Ishikawa (cell line): ENCODE results near the gene LEMD2.

ENCODE experiments used
- CREB1 ChIP-seq: IDR thresholded peaks from 2 replicates; pipeline ENCODE4 v1.6.1; 2012; ENCODE audit warnings: low read depth
- EGR1 ChIP-seq: IDR thresholded peaks from 2 replicates; pipeline ENCODE4 v1.6.1; 2012
- EP300 ChIP-seq: IDR thresholded peaks from 2 replicates; pipeline ENCODE4 v1.6.1; 2012; ENCODE audit warnings: borderline replicate concordance
- FOXM1 ChIP-seq: IDR thresholded peaks from 2 replicates; pipeline ENCODE4 v1.6.1; 2012; ENCODE audit warnings: low read depth, borderline replicate concordance
- NFIC ChIP-seq: IDR thresholded peaks from 2 replicates; pipeline ENCODE4 v1.6.1; 2012
- RAD21 ChIP-seq: IDR thresholded peaks from 2 replicates; pipeline ENCODE4 v1.6.1; 2012; ENCODE audit warnings: low read depth
- TAF1 ChIP-seq: IDR thresholded peaks from 2 replicates; pipeline ENCODE4 v1.6.1; 2012; ENCODE audit warnings: low read depth, mild to moderate bottlenecking
- YY1 ChIP-seq: IDR thresholded peaks from 2 replicates; pipeline ENCODE4 v1.6.1; 2012; ENCODE audit warnings: low read depth
- ZBTB7A ChIP-seq: IDR thresholded peaks from 2 replicates; pipeline ENCODE4 v1.6.1; 2012; ENCODE audit warnings: low read depth
- TF ChIP-seq, protein P1 (sequence below): IDR thresholded peaks from 2 replicates; pipeline ENCODE4 v1.6.1; 2012; ENCODE audit warnings: low read depth, mild to moderate bottlenecking
- TF ChIP-seq, protein P2 (sequence below): IDR thresholded peaks from 2 replicates; pipeline ENCODE4 v1.6.1; 2012

DNA sequence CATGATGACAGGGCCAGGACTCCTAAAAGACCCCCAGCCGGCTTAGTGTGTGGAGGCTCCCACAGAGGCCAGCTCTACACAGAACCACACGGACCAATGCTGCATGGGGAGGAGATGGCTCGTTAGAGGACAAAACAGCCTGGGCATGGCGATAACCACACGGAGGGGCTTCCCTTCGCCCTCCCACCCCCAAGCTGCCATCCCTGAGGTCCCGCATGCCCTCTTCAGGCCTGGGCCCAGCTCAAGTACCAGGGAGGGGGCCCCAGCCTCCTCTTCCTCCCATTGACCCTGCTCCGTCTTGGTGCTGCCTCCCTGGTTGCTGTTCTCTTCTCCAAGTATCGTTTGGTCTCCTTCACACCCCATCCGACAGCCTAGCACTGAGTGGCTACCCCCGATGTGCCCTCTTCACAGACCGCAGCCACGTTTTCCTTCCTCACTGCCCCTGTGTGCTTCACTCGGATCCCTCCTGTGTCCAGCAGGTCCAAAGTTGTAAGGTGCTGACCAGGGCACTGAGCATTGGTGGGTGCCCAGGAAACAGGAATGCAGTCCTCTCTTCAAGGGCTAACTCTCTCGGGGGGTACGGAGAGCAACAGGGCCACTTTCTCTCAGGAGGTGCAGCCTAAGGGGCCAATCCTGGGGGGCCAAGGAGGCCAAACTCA lies 24.4 kb upstream of the LEMD2 start:
- TF ChIP-seq RAD21 (no peak), CREB1 (no peak), EP300 (no peak), EGR1 (no peak), TAF1 (no peak), YY1 (no peak), NFIC (no peak), ZBTB7A (no peak), FOXM1 (no peak)
- TF ChIP-seq, protein P1, sequence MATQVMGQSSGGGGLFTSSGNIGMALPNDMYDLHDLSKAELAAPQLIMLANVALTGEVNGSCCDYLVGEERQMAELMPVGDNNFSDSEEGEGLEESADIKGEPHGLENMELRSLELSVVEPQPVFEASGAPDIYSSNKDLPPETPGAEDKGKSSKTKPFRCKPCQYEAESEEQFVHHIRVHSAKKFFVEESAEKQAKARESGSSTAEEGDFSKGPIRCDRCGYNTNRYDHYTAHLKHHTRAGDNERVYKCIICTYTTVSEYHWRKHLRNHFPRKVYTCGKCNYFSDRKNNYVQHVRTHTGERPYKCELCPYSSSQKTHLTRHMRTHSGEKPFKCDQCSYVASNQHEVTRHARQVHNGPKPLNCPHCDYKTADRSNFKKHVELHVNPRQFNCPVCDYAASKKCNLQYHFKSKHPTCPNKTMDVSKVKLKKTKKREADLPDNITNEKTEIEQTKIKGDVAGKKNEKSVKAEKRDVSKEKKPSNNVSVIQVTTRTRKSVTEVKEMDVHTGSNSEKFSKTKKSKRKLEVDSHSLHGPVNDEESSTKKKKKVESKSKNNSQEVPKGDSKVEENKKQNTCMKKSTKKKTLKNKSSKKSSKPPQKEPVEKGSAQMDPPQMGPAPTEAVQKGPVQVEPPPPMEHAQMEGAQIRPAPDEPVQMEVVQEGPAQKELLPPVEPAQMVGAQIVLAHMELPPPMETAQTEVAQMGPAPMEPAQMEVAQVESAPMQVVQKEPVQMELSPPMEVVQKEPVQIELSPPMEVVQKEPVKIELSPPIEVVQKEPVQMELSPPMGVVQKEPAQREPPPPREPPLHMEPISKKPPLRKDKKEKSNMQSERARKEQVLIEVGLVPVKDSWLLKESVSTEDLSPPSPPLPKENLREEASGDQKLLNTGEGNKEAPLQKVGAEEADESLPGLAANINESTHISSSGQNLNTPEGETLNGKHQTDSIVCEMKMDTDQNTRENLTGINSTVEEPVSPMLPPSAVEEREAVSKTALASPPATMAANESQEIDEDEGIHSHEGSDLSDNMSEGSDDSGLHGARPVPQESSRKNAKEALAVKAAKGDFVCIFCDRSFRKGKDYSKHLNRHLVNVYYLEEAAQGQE, result no peak
- TF ChIP-seq, protein P2, sequence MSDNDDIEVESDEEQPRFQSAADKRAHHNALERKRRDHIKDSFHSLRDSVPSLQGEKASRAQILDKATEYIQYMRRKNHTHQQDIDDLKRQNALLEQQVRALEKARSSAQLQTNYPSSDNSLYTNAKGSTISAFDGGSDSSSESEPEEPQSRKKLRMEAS, result no peak
